ENCODE data around the gene SPATA33. TPM values are rescaled to one million over a fixed set of nuclear protein-coding genes. Genes with fewer than 3 reads are reported as not detected.

Gene SPATA33
- total RNA-seq, 2 experiments from 2014 or later = 4.4 to 7.1 TPM

GRCh38 chr16:89615176-89615575, 42.5 kb upstream of the SPATA33 start:
- no peaks in the 10 kb centered on the region for H3K9me3 Mint-ChIP-seq
- DNase-seq (no peak), ATAC-seq (ENCODE audit: poor library complexity) (no peak)
- H3K9me3 ChIP-seq (ENCODE audit: control insufficient read depth in 1 of 2, insufficient read depth in 1 of 2, low read length in 2 of 2) = peaks cover 0 to 26% of the 10 kb centered on the region in 2 experiments
- H3K27me3 ChIP-seq (ENCODE audit: control insufficient read depth in 1 of 2, insufficient read depth in 2 of 2, low read length in 2 of 2) = no peaks in the 10 kb centered on the region
- ChIA-PET CTCF (interaction anchor here (1.4 kb wide), 1 partner anchor 246 kb away, joined by 4 read pairs; no protein-coding TSS in a partner anchor), POLR2A (no interaction called here)
- no peak overlapping the region for H3K27ac Mint-ChIP-seq
- no peaks in the 10 kb centered on the region for H3K36me3 Mint-ChIP-seq (ENCODE audit: low read depth)
- no peak overlapping the region for H3K27ac ChIP-seq (ENCODE audit: low read depth in 1 of 2, low read length in 2 of 2)
- peaks cover 15% of the 10 kb centered on the region for H3K4me1 Mint-ChIP-seq (ENCODE audit: low read depth)
- no peak overlapping the region for H3K4me3 Mint-ChIP-seq
- peaks cover 17% of the 10 kb centered on the region for H3K4me1 ChIP-seq (ENCODE audit: insufficient read depth, low read length)
- H3K27me3 Mint-ChIP-seq = no peaks in the 10 kb centered on the region
- intact Hi-C loops (cut with DNase I, micrococcal nuclease) = no loop called here
- no peak overlapping the region for H3K4me3 ChIP-seq (ENCODE audit: low read length)
- no peak for TF ChIP-seq CTCF (IDR thresholded peaks at IDR 0.05)
- H3K36me3 ChIP-seq (ENCODE audit: insufficient read depth, low read length) = no peaks in the 10 kb centered on the region

GRCh38 chr16:89615596-89616090, 42.0 kb upstream of the SPATA33 start:
- H3K9me3 ChIP-seq (ENCODE audit: control insufficient read depth in 1 of 2, insufficient read depth in 1 of 2, low read length in 2 of 2) = peaks cover 0 to 26% of the 10 kb centered on the region in 2 experiments
- ChIA-PET POLR2A (interaction anchor here (1.4 kb wide), 1 partner anchor 81 kb away, joined by 3 read pairs; no protein-coding TSS in a partner anchor), CTCF (interaction anchor here (0.7 to 1.4 kb wide), 2 partner anchors 21 to 245 kb away, joined by 4 to 8 read pairs; no protein-coding TSS in a partner anchor)
- DNase-seq = peak in 6 of 14 experiments; percentile 19 to 57 (median 24)
- Mint-ChIP-seq H3K9me3 (no peaks in the 10 kb centered on the region), H3K27me3 (no peaks in the 10 kb centered on the region), H3K27ac (peak overlapping the region; percentile 63), H3K4me3 (no peak overlapping the region), H3K36me3 (ENCODE audit: low read depth) (no peaks in the 10 kb centered on the region), H3K4me1 (ENCODE audit: low read depth) (peaks cover 15% of the 10 kb centered on the region)
- TF ChIP-seq CTCF (IDR thresholded peaks at IDR 0.05) = peak; percentile 6
- no peak overlapping the region for H3K27ac ChIP-seq (ENCODE audit: low read depth in 1 of 2, low read length in 2 of 2)
- no peak overlapping the region for H3K4me3 ChIP-seq (ENCODE audit: low read length)
- H3K4me1 ChIP-seq (ENCODE audit: insufficient read depth, low read length) = peaks cover 17% of the 10 kb centered on the region
- H3K27me3 ChIP-seq (ENCODE audit: control insufficient read depth in 1 of 2, insufficient read depth in 2 of 2, low read length in 2 of 2) = no peaks in the 10 kb centered on the region
- ATAC-seq (ENCODE audit: poor library complexity) = peak; percentile 43
- intact Hi-C loops (cut with DNase I, micrococcal nuclease) = no loop called here
- no peaks in the 10 kb centered on the region for H3K36me3 ChIP-seq (ENCODE audit: insufficient read depth, low read length)

- Histone ChIP-seq H3K4me1 (ENCODE audit: insufficient read depth, low read length) (peaks cover 17% of the 10 kb centered on the region), H3K36me3 (ENCODE audit: insufficient read depth, low read length) (no peaks in the 10 kb centered on the region), H3K9me3 (ENCODE audit: control insufficient read depth in 1 of 2, insufficient read depth in 1 of 2, low read length in 2 of 2) (peaks cover 0 to 26% of the 10 kb centered on the region in 2 experiments), H3K4me3 (ENCODE audit: low read length) (no peak overlapping the region), H3K27me3 (ENCODE audit: control insufficient read depth in 1 of 2, insufficient read depth in 2 of 2, low read length in 2 of 2) (no peaks in the 10 kb centered on the region), H3K27ac (ENCODE audit: low read depth in 1 of 2, low read length in 2 of 2) (peak overlapping the region; percentile 49 to 68)
- DNase-seq (peak in 4 of 14 experiments; percentile 24 to 50 (median 28)), ATAC-seq (ENCODE audit: poor library complexity) (peak; percentile 39)
- Mint-ChIP-seq H3K36me3 (ENCODE audit: low read depth) (no peaks in the 10 kb centered on the region), H3K4me3 (peak overlapping the region; percentile 72), H3K27ac (peak overlapping the region; percentile 63), H3K9me3 (no peaks in the 10 kb centered on the region), H3K27me3 (no peaks in the 10 kb centered on the region), H3K4me1 (ENCODE audit: low read depth) (peaks cover 15% of the 10 kb centered on the region)
- TF ChIP-seq CTCF (IDR thresholded peaks at IDR 0.05) = no peak
- ChIA-PET CTCF (no interaction called here), POLR2A (interaction anchor here (1.4 kb wide), 1 partner anchor 82 kb away, joined by 3 read pairs; no protein-coding TSS in a partner anchor)
- intact Hi-C loops (cut with DNase I, micrococcal nuclease) = no loop called here
Measured at GRCh38 chr16:89616623-89617022, 41.0 kb upstream of the SPATA33 start.
